ENCODE data around the gene RHOB.

GRCh38 chr2:20485612-20486388, 38.9 kb downstream of the RHOB start:
- TF ChIP-seq POLR2A (IDR thresholded peaks at IDR 0.05; ENCODE audit: extremely low read depth, insufficient read length) = no peak
- TF ChIP-seq, protein P1, sequence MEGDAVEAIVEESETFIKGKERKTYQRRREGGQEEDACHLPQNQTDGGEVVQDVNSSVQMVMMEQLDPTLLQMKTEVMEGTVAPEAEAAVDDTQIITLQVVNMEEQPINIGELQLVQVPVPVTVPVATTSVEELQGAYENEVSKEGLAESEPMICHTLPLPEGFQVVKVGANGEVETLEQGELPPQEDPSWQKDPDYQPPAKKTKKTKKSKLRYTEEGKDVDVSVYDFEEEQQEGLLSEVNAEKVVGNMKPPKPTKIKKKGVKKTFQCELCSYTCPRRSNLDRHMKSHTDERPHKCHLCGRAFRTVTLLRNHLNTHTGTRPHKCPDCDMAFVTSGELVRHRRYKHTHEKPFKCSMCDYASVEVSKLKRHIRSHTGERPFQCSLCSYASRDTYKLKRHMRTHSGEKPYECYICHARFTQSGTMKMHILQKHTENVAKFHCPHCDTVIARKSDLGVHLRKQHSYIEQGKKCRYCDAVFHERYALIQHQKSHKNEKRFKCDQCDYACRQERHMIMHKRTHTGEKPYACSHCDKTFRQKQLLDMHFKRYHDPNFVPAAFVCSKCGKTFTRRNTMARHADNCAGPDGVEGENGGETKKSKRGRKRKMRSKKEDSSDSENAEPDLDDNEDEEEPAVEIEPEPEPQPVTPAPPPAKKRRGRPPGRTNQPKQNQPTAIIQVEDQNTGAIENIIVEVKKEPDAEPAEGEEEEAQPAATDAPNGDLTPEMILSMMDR (IDR thresholded peaks at IDR 0.05; ENCODE audit: low read depth, low read length) = no peak
